ENCODE results near the gene ZNF738. TPM values are rescaled to one million over a fixed set of nuclear protein-coding genes. Genes with fewer than 3 reads are reported as not detected.

Gene ZNF738
- total RNA-seq = 1 to 10 TPM; 3.1 to 5.3 TPM

DNA sequence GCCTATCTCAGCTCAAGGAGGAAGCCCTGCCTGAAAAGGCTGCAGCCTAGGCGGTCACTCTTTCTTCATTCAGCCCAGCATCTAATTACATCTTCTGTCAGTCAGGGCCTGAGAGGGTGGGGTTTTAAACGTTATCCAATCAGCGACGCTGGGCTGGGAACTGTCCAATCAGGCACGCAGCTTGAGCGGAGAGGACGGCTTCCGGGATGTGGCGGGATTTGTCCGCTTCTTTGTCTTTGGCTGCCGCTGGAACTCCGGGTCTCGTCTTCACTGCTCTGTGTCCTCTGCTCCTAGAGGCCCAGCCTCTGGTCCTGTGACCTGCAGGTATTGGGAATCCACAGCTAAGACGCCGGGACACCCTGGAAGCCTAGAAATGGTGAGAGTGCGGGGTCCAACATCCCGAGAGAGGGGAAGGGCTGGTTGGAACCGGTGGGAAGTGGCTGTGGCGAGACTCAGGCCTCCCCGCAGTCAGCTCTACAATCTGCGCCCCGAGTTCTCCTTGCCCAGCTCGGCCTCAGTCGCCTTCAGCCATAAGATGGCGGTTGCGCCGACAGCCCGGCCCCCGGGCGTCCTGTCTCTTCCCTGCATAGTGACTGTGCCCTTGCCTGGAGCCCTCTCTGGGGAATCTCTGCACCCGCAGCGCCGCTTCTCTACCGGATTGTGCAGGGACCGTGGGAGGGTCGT lies at the start of gene ZNF738:
Gene ZNF738, plus strand, starts transcription at position 233 of the 684 bp plus-strand sequence. Its CDS starts 141 bp downstream, at position 374.

DNA sequence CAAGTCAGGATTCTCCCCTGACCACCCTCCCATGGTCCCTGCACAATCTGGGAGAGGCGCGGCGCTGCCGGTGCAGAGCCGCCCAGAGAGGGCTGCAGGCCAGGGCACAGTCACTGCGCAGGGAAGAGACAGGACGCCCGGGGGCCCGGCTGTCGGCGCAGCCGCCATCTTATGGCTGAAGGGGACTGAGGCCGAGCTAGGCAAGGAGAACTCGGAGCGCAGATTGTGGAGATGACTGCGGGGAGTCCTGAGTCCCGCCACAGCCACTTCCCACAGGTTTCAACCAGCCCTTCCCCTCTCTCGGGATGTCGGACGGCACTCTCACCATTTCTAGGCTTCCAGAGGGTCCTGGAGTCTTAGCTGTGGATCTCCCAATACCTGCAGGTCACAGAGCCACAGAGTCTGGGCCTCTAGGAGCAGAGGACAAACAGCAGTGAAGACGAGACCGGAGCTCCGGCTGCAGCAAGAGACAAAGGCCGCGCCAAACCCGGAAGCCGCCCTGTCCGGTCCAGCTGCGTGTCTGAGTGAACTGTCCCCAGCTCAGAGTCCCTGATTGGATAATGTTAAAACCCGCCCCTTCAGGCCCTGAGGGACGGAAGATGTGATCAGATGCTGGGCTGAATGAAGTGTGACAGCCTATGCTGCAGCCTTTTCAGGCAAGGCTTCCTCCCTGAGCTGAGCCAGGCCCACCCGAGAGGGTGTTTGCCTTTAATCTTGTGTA lies 29.8 kb upstream of the ZNF738 start, which contains the start of gene ZNF708:
Gene ZNF708, minus strand, starts transcription at position 526 of the 721 bp plus-strand sequence. Its CDS starts 198 bp downstream, at position 328.

DNA sequence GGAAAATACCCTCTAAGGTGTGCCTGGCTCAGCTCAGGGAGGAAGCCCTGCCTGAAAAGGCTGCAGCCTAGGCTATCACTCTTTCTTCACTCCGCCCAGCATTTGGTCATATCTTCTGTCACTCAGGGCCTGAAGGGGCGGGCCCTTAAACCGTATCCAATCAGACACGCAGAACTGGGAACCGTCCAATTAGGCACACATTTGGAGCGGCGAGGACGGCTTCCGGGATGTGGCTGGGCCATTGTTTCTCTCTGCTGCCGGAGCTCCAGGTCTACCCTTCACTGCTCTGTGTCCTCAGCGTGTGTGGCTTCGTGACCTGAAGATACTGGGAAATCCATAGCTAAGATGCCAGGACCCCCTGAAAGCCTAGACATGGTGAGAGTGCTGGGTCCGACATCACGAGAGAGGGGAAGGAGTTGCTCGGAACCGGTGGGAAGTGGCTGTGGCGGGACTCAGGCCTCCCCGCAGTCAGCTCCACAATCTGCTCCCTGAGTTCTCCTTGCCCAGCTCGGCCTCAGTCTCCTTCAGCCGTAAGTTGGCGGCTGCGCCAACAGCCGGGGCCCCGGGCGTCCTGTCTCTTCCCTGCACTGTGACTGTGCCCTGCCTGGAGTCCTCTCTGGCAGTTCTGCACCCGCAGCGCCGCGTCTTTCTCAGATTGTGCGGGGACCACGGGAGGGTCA lies 38.2 kb downstream of the ZNF738 start, which contains the start of gene ZNF493:
Gene ZNF493, plus strand, starts transcription at position 241 of the 680 bp plus-strand sequence. Its CDS starts 105 bp downstream, at position 346.

Other genes with a start within 250 kb of the ZNF738 start
- 1 to 10 TPM; 5.2 to 10.0 TPM for gene ZNF431, start 217.0 kb upstream of the ZNF738 start, total RNA-seq
- 1 to 10 TPM; 5.3 to 6.9 TPM for gene ZNF708, start 29.6 kb upstream of the ZNF738 start, total RNA-seq
- gene ZNF493, start 38.1 kb downstream of the ZNF738 start, total RNA-seq = 10 to 100 TPM; 10.7 to 13.0 TPM
- gene ZNF429, start 146.6 kb downstream of the ZNF738 start, total RNA-seq = 1 to 10 TPM; 4.0 to 4.8 TPM

Data from melanocyte of skin (primary cell).